Choroid plexus epithelial cell (primary cell): Measurements from ENCODE around the gene GRB10.

Source experiments
- DNase-seq: peaks from one replicate; pipeline ENCODE4 v3.0.0-alpha.2; 2010; ENCODE audit warnings: low read depth
- H3K4me3 ChIP-seq: 2 replicates; pipeline ENCODE4 v1.5.1; 2011; ENCODE audit warnings: low read depth, mild to moderate bottlenecking, control low read depth, low read length, moderate library complexity
- CTCF ChIP-seq: conservative IDR thresholded peaks from 2 replicates; pipeline ENCODE4 v1.5.1; 2011; ENCODE audit warnings: low read depth, mild to moderate bottlenecking, control low read depth, inconsistent platforms, low read length, moderate library complexity

GRB10 gene

GRCh38 chr7:50822706-50823105, 40.0 kb upstream of the GRB10 start:
- no peak overlapping the region for H3K4me3 ChIP-seq
- no peak for TF ChIP-seq CTCF
- DNase-seq: no peak

GRCh38 chr7:50822110-50822509, 39.4 kb upstream of the GRB10 start:
- no peak for DNase-seq
- TF ChIP-seq CTCF: no peak
- H3K4me3 ChIP-seq: no peak overlapping the region

- no peak overlapping the region for H3K4me3 ChIP-seq
- no peak for TF ChIP-seq CTCF
- DNase-seq: no peak
Measured at GRCh38 chr7:50821457-50822008, 38.8 kb upstream of the GRB10 start.

- no peak for DNase-seq
- no peak for TF ChIP-seq CTCF
Measured at GRCh38 chr7:50818324-50818723, 35.6 kb upstream of the GRB10 start.

GRCh38 chr7:50817561-50817960, 34.9 kb upstream of the GRB10 start:
- TF ChIP-seq CTCF: no peak
- no peak overlapping the region for H3K4me3 ChIP-seq
- DNase-seq: no peak

More at GRCh38 chr7:50818324-50818723, 35.6 kb upstream of the GRB10 start:
- H3K4me3 ChIP-seq: no peak overlapping the region

- H3K4me3 ChIP-seq: no peak overlapping the region
- no peak for TF ChIP-seq CTCF
- DNase-seq: no peak
Measured at GRCh38 chr7:50815138-50815537, 32.4 kb upstream of the GRB10 start.

GRCh38 chr7:50814166-50814565, 31.5 kb upstream of the GRB10 start:
- no peak for DNase-seq
- no peak overlapping the region for H3K4me3 ChIP-seq
- TF ChIP-seq CTCF: no peak
